ENCODE measurements around the gene PLXNC1. TPM values are rescaled to one million over a fixed set of nuclear protein-coding genes. Genes with fewer than 3 reads are reported as not detected.

Gene PLXNC1
- total RNA-seq, 1 donor from 2014 or later = 10.3 TPM

- DNase-seq (ENCODE audit: low spot score) = no peak
Measured at GRCh38 chr12:94265539-94265938, 117.2 kb downstream of the PLXNC1 start.

DNA sequence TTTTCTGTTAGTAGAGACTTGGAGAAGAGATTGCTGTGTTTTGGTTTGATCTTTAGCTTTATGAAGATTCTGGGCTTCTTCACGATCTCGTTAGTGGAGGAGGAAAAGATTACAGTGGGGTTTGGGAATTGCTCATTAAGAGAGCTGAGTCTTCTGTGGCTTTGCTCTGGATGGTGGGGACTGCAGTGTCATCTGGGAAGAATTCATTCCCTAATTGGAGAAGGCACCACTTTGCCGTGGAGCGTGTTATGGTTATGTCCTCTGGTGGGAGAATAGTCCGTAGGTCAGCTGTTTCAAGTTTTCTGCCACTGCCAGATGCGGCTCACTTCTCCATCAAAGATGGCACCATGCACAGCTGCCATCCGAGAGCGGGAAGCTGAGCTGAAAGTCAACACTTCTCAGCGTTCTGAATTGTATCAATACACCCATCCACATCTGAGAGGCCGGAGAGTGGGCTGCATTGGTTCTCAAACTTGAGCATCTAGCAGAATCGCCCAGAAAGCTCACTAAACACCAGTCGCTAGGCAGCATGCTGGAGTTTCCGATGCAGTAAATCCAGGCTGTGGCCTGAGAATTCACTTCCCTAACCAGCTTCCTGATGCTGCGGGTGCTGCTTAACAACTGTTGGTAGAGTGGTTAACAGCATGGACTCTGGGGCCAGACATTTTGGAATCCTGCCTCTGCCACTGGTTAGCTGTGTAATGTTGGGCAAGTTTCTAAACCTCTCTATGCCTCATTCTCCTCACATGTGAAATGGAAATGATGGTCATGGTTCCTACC is 117.8 kb downstream of the PLXNC1 start:
- no peak for DNase-seq (ENCODE audit: low spot score)

- DNase-seq (ENCODE audit: low spot score) = no peak
Measured at GRCh38 chr12:94266796-94267536, 118.6 kb downstream of the PLXNC1 start.

GRCh38 chr12:94267537-94267872 is 119.1 kb downstream of the PLXNC1 start:
- no peak for DNase-seq (ENCODE audit: low spot score)

DNA sequence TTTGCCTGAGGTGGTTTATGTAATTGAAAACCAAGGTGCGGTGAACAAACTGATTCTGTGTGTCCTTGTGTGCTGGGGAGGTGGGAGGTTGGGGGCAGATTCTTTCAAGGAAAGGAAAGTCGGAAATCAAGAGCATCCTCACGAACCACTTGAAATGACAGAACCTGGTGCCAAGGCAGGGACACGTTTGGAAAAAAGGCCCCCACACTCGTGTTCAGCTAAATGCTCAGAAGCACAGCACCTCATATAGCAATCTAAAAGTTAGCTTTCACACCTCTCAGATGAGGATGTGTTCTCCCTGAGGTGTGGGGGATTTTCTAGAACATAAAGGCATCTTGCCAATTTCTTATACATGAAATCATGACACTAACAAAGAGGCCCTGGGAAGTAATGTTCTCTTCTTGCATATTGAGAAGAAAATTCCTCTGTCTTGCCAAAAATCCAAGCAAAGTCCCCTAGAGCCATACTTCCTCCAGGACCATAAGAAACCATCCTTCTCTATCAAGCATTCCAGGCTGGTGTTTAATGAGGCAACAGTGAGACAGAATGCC is 119.6 kb downstream of the PLXNC1 start:
- no peak for DNase-seq (ENCODE audit: low spot score)

GRCh38 chr12:94269316-94269999 is 121.1 kb downstream of the PLXNC1 start:
- no peak for DNase-seq (ENCODE audit: low spot score)

GRCh38 chr12:94271351-94271750 is 123.0 kb downstream of the PLXNC1 start:
- no peak for DNase-seq (ENCODE audit: low spot score)

DNA sequence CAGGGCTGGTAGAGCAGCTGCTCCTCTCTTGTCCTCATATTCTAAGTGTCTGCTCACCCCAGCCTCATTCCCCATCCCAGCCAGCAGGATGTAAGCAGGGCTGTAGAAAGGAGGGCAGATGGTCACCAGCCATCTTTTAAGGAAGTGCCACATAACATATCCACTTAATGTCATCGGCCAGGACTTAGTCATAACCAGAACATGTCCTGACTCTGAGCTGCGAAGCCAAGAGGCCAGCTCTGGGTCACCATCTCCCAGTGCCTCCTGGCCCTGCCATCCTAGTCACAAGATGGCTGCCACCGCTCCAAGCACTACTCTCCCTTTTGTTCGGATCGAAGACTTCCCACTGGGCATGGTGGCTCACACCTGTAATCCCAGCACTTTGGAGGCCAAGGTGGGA is 123.9 kb downstream of the PLXNC1 start:
- no peak for DNase-seq (ENCODE audit: low spot score)

DNA sequence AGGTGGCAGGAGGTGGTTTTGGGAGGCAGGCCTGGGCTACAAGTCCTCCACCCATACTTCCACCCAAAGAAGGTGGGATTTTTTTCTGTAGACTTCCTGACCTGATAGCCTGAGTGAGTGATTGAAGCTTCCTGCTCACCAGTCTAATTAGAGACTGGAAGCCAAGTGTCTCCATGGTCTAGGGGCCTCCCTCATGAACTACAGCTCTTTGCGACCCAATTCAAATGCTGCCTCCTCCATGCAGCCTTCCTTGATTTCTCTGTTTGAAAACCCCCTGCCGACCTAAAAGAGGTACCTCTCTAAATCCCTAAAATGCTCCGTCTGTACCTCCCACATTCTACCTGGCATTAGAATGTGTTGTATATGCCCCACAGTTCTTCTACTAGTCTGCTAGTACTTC is 124.9 kb downstream of the PLXNC1 start:
- DNase-seq (ENCODE audit: low spot score) = no peak

- no peak for DNase-seq (ENCODE audit: low spot score)
Measured at GRCh38 chr12:94276725-94277124, 128.3 kb downstream of the PLXNC1 start.

GRCh38 chr12:94277426-94278000 is 129.1 kb downstream of the PLXNC1 start:
- DNase-seq (ENCODE audit: low spot score) = no peak

GRCh38 chr12:94280063-94280462 is 131.7 kb downstream of the PLXNC1 start:
- DNase-seq (ENCODE audit: low spot score) = no peak

DNA sequence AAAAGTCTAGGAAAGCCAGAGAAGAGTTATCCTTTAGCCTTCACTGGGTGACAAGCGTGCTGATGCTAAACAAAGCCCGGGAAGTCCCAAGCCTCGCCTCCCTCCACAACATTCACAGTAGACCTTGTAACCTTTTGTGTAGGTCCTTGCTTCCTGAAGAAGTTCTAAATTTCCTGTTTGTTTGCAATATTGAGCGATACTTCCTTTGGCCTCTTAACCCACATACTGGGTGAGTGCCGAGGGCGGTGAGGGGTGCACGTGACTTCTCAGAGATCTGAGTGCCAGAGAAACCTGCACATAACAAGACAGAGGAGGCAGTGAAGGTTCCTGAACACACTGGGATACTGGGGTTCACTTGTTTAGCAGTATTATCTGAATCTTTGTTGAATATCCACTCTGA is 134.3 kb downstream of the PLXNC1 start:
- no peak for DNase-seq (ENCODE audit: low spot score)

- DNase-seq (ENCODE audit: low spot score) = no peak
Measured at GRCh38 chr12:94284046-94284445, 135.7 kb downstream of the PLXNC1 start.

DNA sequence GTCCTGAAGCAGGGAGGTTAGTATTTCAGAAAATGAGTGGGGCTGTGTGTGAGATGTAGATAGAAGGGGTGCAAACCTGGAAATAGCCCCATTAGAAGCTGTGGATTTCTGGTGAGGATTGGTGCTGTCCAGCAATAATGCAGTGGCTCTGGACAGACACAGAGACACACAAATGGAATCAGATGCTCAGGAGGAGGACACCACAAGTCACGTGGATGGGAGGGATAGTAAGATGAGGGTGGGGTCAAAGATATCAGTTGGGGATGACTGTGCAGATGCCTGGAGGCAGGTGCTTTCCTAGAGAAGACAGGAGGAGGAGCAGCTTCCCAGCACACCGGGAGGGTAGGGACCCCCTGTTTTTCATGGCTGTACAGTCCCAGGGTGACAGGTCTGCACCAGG is 136.5 kb downstream of the PLXNC1 start:
- no peak for DNase-seq (ENCODE audit: low spot score)

DNA sequence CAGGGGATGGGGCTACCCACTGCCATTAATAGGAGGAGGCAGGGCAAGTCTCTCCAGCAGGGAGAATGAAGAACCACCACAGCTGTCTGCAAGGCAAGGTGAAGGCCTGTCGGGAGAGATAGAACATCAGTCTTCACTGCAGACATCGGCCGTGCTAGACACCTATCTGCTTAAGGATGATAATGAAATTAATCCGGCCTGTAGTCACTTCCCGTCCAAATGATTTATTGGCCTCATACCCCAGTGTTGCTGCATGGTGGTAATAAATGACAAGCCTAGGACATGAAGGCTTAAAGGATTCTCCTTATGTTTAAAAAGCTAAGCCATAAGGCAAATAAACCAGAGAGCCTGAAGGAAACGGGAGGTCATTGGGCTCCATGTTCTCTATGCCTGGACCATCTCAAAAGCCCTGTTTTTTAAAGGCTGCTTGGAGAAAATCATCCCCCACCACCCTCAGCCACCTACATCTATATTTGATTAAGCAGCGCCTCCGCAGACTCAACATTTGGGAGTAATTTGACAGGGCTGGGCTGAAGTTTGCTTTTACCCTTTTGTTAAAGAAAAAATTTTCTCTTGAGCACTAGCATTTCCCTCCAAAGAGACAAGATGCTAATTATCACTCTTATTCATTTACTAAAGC is 137.7 kb downstream of the PLXNC1 start:
- no peak for DNase-seq (ENCODE audit: low spot score)

- no peak for DNase-seq (ENCODE audit: low spot score)
Measured at GRCh38 chr12:94286583-94287244, 138.3 kb downstream of the PLXNC1 start.

DNA sequence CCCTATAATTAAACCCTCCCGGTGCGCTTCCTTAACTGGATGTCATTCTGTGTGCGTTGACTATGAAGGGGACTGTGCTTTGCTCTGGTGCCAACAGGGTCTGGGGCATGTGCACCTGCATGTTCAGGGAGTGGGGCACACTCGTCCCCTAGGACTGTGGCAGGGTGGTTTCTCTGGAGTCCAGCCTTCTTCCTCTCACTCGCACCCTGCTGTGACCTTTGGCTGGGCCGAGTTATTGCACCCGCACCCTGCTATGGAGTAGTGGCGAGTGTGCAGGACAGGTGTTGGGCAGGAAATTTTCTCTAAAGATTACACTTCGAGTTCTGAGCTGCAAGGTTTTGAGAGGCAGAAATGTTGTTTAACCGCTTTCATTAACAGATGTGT is 138.9 kb downstream of the PLXNC1 start:
- DNase-seq (ENCODE audit: low spot score) = no peak

DNA sequence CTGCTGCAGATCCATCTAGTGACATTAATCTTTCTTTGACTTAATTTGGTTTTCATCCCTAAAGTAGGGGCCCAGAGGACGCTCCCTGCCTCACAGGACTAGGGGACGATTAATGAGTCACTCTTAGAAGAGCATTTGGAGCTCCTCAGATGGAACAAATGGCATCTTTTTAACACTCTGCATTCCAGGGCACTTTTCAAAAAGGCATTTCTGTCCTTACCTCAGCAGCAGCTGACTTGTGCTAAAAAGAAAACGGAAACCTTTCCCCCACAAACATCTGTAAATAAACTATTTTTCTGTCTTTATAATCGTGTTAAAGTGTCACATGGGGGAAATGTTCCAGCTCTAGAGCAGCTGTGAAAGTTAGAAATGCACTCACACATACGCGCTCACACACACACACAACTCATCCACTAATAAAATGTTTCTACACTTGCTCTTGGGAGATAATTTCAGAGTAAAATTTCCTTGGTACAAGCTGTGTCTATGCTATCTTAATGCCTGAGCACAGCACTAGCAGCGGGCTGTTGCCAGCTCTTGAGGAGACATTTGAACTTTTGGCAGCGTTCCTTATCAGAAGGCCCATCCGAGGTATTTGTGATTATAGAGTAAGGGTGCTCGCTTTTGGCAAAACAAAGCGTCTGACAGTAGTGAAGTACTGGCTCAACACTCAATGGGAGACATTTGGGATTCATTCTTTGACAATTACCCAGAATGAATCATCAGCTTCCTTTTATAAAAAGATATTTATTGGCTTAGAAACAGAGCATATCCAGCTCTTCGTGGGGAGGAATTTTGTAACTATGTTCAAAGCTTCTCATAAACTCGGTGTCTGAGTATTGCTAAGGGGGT is 141.3 kb downstream of the PLXNC1 start:
- no peak for DNase-seq (ENCODE audit: low spot score)

GRCh38 chr12:94290353-94290752 is 142.0 kb downstream of the PLXNC1 start:
- no peak for DNase-seq (ENCODE audit: low spot score)
